ENCODE measurements around the gene KCND1. TPM values are rescaled to one million over a fixed set of nuclear protein-coding genes. Genes with fewer than 3 reads are reported as not detected.
"Not testable (repeated sequence)": the region's sequence is repeated elsewhere in the genome, so short reads cannot be mapped to it uniquely, and the experiment has no call there.

The KCND1 gene
- total and polyA plus RNA-seq, 2 experiments from 2014 or later: 2.6 to 3.1 TPM

- Histone ChIP-seq H3K4me3 (no peak overlapping the region), H3K27ac (no peak overlapping the region), H3K36me3 (peaks cover 13% of the 10 kb centered on the region), H3K27me3 (no peaks in the 10 kb centered on the region), H3K4me1 (ENCODE audit: low read depth) (no peaks in the 10 kb centered on the region), H3K9me3 (ENCODE audit: low read depth) (no peaks in the 10 kb centered on the region)
- no peak for TF ChIP-seq CTCF (IDR thresholded peaks at IDR 0.05; ENCODE audit: low read depth, low read length)
- DNase-seq (ENCODE audit: low read depth in 1 of 2, low spot score in 1 of 2): no peak
Observed at GRCh38 chrX:48981178-48981577, 9.5 kb upstream of the KCND1 start.

- not testable (repeated sequence) for H3K4me1 ChIP-seq (ENCODE audit: low read depth); H3K4me3 ChIP-seq; H3K27ac ChIP-seq; H3K9me3 ChIP-seq (ENCODE audit: low read depth); H3K27me3 ChIP-seq; DNase-seq (ENCODE audit: low read depth in 1 of 2, low spot score in 1 of 2)
- peaks cover 13% of the 10 kb centered on the region for H3K36me3 ChIP-seq
Observed at GRCh38 chrX:48980341-48980740, 8.7 kb upstream of the KCND1 start.

- Histone ChIP-seq H3K4me1 (ENCODE audit: low read depth) (no peaks in the 10 kb centered on the region), H3K27me3 (no peaks in the 10 kb centered on the region), H3K27ac (no peak overlapping the region), H3K36me3 (peaks cover 10% of the 10 kb centered on the region), H3K9me3 (ENCODE audit: low read depth) (no peaks in the 10 kb centered on the region), H3K4me3 (no peak overlapping the region)
- TF ChIP-seq CTCF (IDR thresholded peaks at IDR 0.05; ENCODE audit: low read depth, low read length): no peak
- no peak for DNase-seq (ENCODE audit: low read depth in 1 of 2, low spot score in 1 of 2)
Observed at GRCh38 chrX:48978226-48978625, 6.6 kb upstream of the KCND1 start.

GRCh38 chrX:48976086-48976485 lies 4.4 kb upstream of the KCND1 start:
- H3K4me3 ChIP-seq: no peak overlapping the region
- no peak overlapping the region for H3K27ac ChIP-seq
- no peaks in the 10 kb centered on the region for H3K9me3 ChIP-seq (ENCODE audit: low read depth)
- no peak for TF ChIP-seq CTCF (IDR thresholded peaks at IDR 0.05; ENCODE audit: low read depth, low read length)
- DNase-seq (ENCODE audit: low read depth in 1 of 2, low spot score in 1 of 2): no peak
- no peaks in the 10 kb centered on the region for H3K4me1 ChIP-seq (ENCODE audit: low read depth)
- no peaks in the 10 kb centered on the region for H3K27me3 ChIP-seq
- peaks cover 2% of the 10 kb centered on the region for H3K36me3 ChIP-seq

- Histone ChIP-seq H3K9me3 (ENCODE audit: low read depth) (no peaks in the 10 kb centered on the region), H3K4me1 (ENCODE audit: low read depth) (no peaks in the 10 kb centered on the region), H3K27me3 (no peaks in the 10 kb centered on the region), H3K36me3 (peaks cover 2% of the 10 kb centered on the region), H3K4me3 (no peak overlapping the region), H3K27ac (no peak overlapping the region)
- TF ChIP-seq CTCF (IDR thresholded peaks at IDR 0.05; ENCODE audit: low read depth, low read length): no peak
- DNase-seq (ENCODE audit: low read depth in 1 of 2, low spot score in 1 of 2): no peak
Observed at GRCh38 chrX:48975541-48975940, 3.9 kb upstream of the KCND1 start.

GRCh38 chrX:48975041-48975440 lies 3.4 kb upstream of the KCND1 start:
- no peaks in the 10 kb centered on the region for H3K9me3 ChIP-seq (ENCODE audit: low read depth)
- H3K4me1 ChIP-seq (ENCODE audit: low read depth): no peaks in the 10 kb centered on the region
- no peak for TF ChIP-seq CTCF (IDR thresholded peaks at IDR 0.05; ENCODE audit: low read depth, low read length)
- H3K27ac ChIP-seq: no peak overlapping the region
- H3K36me3 ChIP-seq: peaks cover 2% of the 10 kb centered on the region
- H3K4me3 ChIP-seq: no peak overlapping the region
- H3K27me3 ChIP-seq: no peaks in the 10 kb centered on the region
- no peak for DNase-seq (ENCODE audit: low read depth in 1 of 2, low spot score in 1 of 2)
